ES-I3 (cell line): Measurements from ENCODE around the gene GNB1.
A peak's percentile ranks its signal among the peaks of the same experiment; 100 is the strongest.
"Not testable (repeated sequence)": the region's sequence is repeated elsewhere in the genome, so short reads cannot be mapped to it uniquely, and the experiment has no call there.

ENCODE experiments used
- H3K36me3 ChIP-seq: 2 replicates; pipeline ENCODE4 v1.6.1; 2013; ENCODE audit warnings: mild to moderate bottlenecking, low read length, control low read depth, moderate library complexity; ENCODE audit not compliant: insufficient read depth
- H3K4me1 ChIP-seq: 2 replicates; pipeline ENCODE4 v1.6.1; 2013; ENCODE audit warnings: mild to moderate bottlenecking, control low read depth, low read length; ENCODE audit not compliant: insufficient read depth
- H3K9ac ChIP-seq: 2 replicates; pipeline ENCODE4 v1.6.1; 2013; ENCODE audit warnings: low read depth, mild to moderate bottlenecking, low read length, moderate library complexity
- H3K9me3 ChIP-seq: 2 replicates; pipeline ENCODE4 v1.6.1; 2013; ENCODE audit warnings: mild to moderate bottlenecking, low read length, moderate library complexity; ENCODE audit not compliant: control insufficient read depth, insufficient read depth

GNB1 gene

GRCh38 chr1:1876335-1876930 lies 14.5 kb downstream of the GNB1 start:
- H3K9me3 ChIP-seq, result no peaks in the 10 kb centered on the region
- H3K36me3 ChIP-seq, result peaks cover 19% of the 10 kb centered on the region
- no peak overlapping the region for H3K9ac ChIP-seq
- 0 out of 2 replicates have a peak, but pooled peaks cover 7% of the 10 kb centered on the region for H3K4me1 ChIP-seq

- H3K4me1 ChIP-seq, result 0 out of 2 replicates have a peak, but pooled peaks cover 2% of the 10 kb centered on the region
- H3K9me3 ChIP-seq, result no peaks in the 10 kb centered on the region
- H3K36me3 ChIP-seq, result peaks cover 19% of the 10 kb centered on the region
- H3K9ac ChIP-seq, result no peak overlapping the region
These were observed 15.0 kb downstream of the GNB1 start for GRCh38 chr1:1875932-1876331.

GRCh38 chr1:1874901-1875300 lies 16.0 kb downstream of the GNB1 start:
- no peaks in the 10 kb centered on the region for H3K9me3 ChIP-seq
- H3K9ac ChIP-seq, result no peak overlapping the region
- peaks cover 19% of the 10 kb centered on the region for H3K36me3 ChIP-seq
- no peaks in the 10 kb centered on the region for H3K4me1 ChIP-seq

GRCh38 chr1:1873186-1873585 lies 17.7 kb downstream of the GNB1 start:
- Histone ChIP-seq H3K9me3 (no peaks in the 10 kb centered on the region), H3K9ac (no peak overlapping the region), H3K4me1 (no peaks in the 10 kb centered on the region), H3K36me3 (peaks cover 19% of the 10 kb centered on the region)

- no peak overlapping the region for H3K9ac ChIP-seq
- peaks cover 19% of the 10 kb centered on the region for H3K36me3 ChIP-seq
- H3K4me1 ChIP-seq, result no peaks in the 10 kb centered on the region
- H3K9me3 ChIP-seq, result no peaks in the 10 kb centered on the region
These were observed 18.4 kb downstream of the GNB1 start for GRCh38 chr1:1872329-1872994.

- Histone ChIP-seq H3K36me3 (peaks cover 6% of the 10 kb centered on the region), H3K9me3 (no peaks in the 10 kb centered on the region), H3K9ac (no peak overlapping the region), H3K4me1 (no peaks in the 10 kb centered on the region)
These were observed 21.4 kb downstream of the GNB1 start for GRCh38 chr1:1869469-1869868.

GRCh38 chr1:1867164-1867563 lies 23.7 kb downstream of the GNB1 start:
- no peaks in the 10 kb centered on the region for H3K9me3 ChIP-seq
- no peaks in the 10 kb centered on the region for H3K4me1 ChIP-seq
- no peak overlapping the region for H3K9ac ChIP-seq
- H3K36me3 ChIP-seq, result no peaks in the 10 kb centered on the region

- H3K9ac ChIP-seq, result no peak overlapping the region
- no peaks in the 10 kb centered on the region for H3K9me3 ChIP-seq
- H3K36me3 ChIP-seq, result no peaks in the 10 kb centered on the region
- H3K4me1 ChIP-seq, result peaks cover 13% of the 10 kb centered on the region
These were observed 27.9 kb downstream of the GNB1 start for GRCh38 chr1:1862905-1863547.

- not testable (repeated sequence) for H3K9ac ChIP-seq
- peaks cover 13% of the 10 kb centered on the region for H3K4me1 ChIP-seq
These were observed 29.1 kb downstream of the GNB1 start for GRCh38 chr1:1861761-1862310.

GRCh38 chr1:1861339-1861730 lies 29.6 kb downstream of the GNB1 start:
- Histone ChIP-seq H3K9me3 (no peaks in the 10 kb centered on the region), H3K36me3 (no peaks in the 10 kb centered on the region), H3K9ac (no peak overlapping the region), H3K4me1 (peaks cover 13% of the 10 kb centered on the region)

More at GRCh38 chr1:1861761-1862310, 29.1 kb downstream of the GNB1 start:
- H3K9me3 ChIP-seq, H3K36me3 ChIP-seq: not testable (repeated sequence)

- not testable (repeated sequence) for H3K36me3 ChIP-seq, H3K9ac ChIP-seq, H3K9me3 ChIP-seq
- H3K4me1 ChIP-seq, result peaks cover 13% of the 10 kb centered on the region
These were observed 30.8 kb downstream of the GNB1 start for GRCh38 chr1:1859970-1860697.

GRCh38 chr1:1858382-1859086 lies 32.4 kb downstream of the GNB1 start:
- Histone ChIP-seq H3K36me3 (no peaks in the 10 kb centered on the region), H3K9ac (peak overlapping the region; percentile 25; the same call in 1 of the 2 replicates), H3K4me1 (peaks cover 13% of the 10 kb centered on the region)

GRCh38 chr1:1857096-1857703 lies 33.7 kb downstream of the GNB1 start:
- no peak overlapping the region for H3K9ac ChIP-seq
- no peaks in the 10 kb centered on the region for H3K36me3 ChIP-seq
- peaks cover 18% of the 10 kb centered on the region for H3K4me1 ChIP-seq
- no peaks in the 10 kb centered on the region for H3K9me3 ChIP-seq

More at GRCh38 chr1:1858382-1859086, 32.4 kb downstream of the GNB1 start:
- H3K9me3 ChIP-seq, result no peaks in the 10 kb centered on the region
